ENCODE results near the gene NEK6.

DNA sequence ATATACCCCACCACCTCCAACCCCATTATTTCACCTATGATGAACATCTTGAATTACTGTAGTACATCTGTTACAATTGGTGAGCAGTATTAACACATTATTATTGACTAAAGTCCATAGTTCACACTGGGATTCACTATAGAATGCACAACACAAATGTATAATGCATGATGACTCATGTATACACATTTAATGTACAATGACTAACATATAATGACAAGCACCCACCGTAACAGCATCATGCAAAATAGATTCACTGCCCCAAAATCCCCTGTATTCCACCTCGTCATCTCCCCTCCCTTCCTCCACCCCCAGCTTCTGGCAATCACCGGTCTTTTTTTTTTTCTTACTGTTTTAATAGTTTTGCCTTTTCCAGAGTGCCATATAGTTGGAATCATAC is 47.1 kb upstream of the NEK6 start:
- TF ChIP-seq, protein P1, sequence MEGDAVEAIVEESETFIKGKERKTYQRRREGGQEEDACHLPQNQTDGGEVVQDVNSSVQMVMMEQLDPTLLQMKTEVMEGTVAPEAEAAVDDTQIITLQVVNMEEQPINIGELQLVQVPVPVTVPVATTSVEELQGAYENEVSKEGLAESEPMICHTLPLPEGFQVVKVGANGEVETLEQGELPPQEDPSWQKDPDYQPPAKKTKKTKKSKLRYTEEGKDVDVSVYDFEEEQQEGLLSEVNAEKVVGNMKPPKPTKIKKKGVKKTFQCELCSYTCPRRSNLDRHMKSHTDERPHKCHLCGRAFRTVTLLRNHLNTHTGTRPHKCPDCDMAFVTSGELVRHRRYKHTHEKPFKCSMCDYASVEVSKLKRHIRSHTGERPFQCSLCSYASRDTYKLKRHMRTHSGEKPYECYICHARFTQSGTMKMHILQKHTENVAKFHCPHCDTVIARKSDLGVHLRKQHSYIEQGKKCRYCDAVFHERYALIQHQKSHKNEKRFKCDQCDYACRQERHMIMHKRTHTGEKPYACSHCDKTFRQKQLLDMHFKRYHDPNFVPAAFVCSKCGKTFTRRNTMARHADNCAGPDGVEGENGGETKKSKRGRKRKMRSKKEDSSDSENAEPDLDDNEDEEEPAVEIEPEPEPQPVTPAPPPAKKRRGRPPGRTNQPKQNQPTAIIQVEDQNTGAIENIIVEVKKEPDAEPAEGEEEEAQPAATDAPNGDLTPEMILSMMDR (IDR thresholded peaks at IDR 0.05; ENCODE audit: low read depth, low read length): no peak
- TF ChIP-seq, protein P2, sequence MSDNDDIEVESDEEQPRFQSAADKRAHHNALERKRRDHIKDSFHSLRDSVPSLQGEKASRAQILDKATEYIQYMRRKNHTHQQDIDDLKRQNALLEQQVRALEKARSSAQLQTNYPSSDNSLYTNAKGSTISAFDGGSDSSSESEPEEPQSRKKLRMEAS (IDR thresholded peaks at IDR 0.05; ENCODE audit: low read depth, low read length): no peak

All from NB4 (cell line).